ENCODE measurements around the gene ILK. TPM values are rescaled to one million over a fixed set of nuclear protein-coding genes. Genes with fewer than 3 reads are reported as not detected.

ILK gene
- total and polyA plus RNA-seq, 2 of the 13 experiments (the other 11 are each of a cell fraction or from before 2014, with no cell fraction given), result 70.3 to 108 TPM

GRCh38 chr11:6603287-6604080 is at the start of gene ILK, which contains the start of gene RRP8 (continued):
- TF ChIP-seq ZNF280B (CRISPR knock-in tag; IDR thresholded peaks at IDR 0.05; ENCODE audit: borderline replicate concordance) (no peak; the same call in 1 of the 2 replicates), ZNF296 (CRISPR knock-in tag; conservative IDR thresholded peaks at IDR 0.05) (no peak; the same call in 1 of the 2 replicates), THRA (CRISPR knock-in tag; IDR thresholded peaks at IDR 0.05; ENCODE audit: borderline replicate concordance) (peak; percentile 53; the same call in 1 of the 2 replicates), ZNF574 (CRISPR knock-in tag; IDR thresholded peaks at IDR 0.05) (peak; percentile 100), HES4 (CRISPR knock-in tag; IDR thresholded peaks at IDR 0.05; ENCODE audit: borderline replicate concordance) (peak; percentile 66; the same call in 1 of the 2 replicates), ZNF615 (CRISPR knock-in tag; IDR thresholded peaks at IDR 0.05; ENCODE audit: borderline replicate concordance) (no peak), ZSCAN22 (CRISPR knock-in tag; IDR thresholded peaks at IDR 0.05) (no peak), ZNF264 (CRISPR knock-in tag; IDR thresholded peaks at IDR 0.05) (no peak; the same call in 1 of the 2 replicates), MBNL3 (CRISPR knock-in tag; conservative IDR thresholded peaks at IDR 0.05) (no peak), BHLHE40 (IDR thresholded peaks at IDR 0.05; ENCODE audit: low read length) (no peak), TP53 (CRISPR knock-in tag; conservative IDR thresholded peaks at IDR 0.05) (no peak), ZNF597 (CRISPR knock-in tag; IDR thresholded peaks at IDR 0.05) (no peak), ZBTB33 (CRISPR knock-in tag; IDR thresholded peaks at IDR 0.05) (no peak; the same call in 1 of the 2 replicates), ZNF660 (CRISPR knock-in tag; IDR thresholded peaks at IDR 0.05; ENCODE audit: borderline replicate concordance, low read depth) (no peak), ZNF720 (CRISPR knock-in tag; IDR thresholded peaks at IDR 0.05) (no peak), ZBTB46 (CRISPR knock-in tag; IDR thresholded peaks at IDR 0.05; ENCODE audit: borderline replicate concordance) (no peak), REPIN1 (CRISPR knock-in tag; IDR thresholded peaks at IDR 0.05; ENCODE audit: borderline replicate concordance, low read depth) (no peak; the same call in none of the 2 replicates)
